Stimulated activated effector memory CD8-positive, alpha-beta T cell treated with anti-CD3 and anti-CD28 coated beads, Interleukin-12 subunit alpha, Interleukin-12 subunit beta, amount 100 ng/mL, for 72 hours (primary cell): ENCODE data around the gene NF2.

Experiments
- ATAC-seq: fragments of 150-1000 bp; cut with Tn5 transposase; 2 replicates; pipeline ENCODE4 v1.10.0; 2021
- DNase-seq, 2 donors: peaks; one replicate each; pipeline ENCODE4 v3.0.0; 2021 to 2022; ENCODE audit warnings: low spot score in 2 of 2
- H3K27ac Mint-ChIP-seq: one replicate; pipeline ENCODE4 v1.8.0; 2022; ENCODE audit warnings: mild to moderate bottlenecking, mixed read lengths
- H3K36me3 Mint-ChIP-seq: one replicate; pipeline ENCODE4 v1.8.0; 2022; ENCODE audit warnings: mild to moderate bottlenecking, mixed read lengths
- H3K4me1 Mint-ChIP-seq: one replicate; pipeline ENCODE4 v1.8.0; 2022; ENCODE audit warnings: mixed read lengths
- H3K4me3 Mint-ChIP-seq: one replicate; pipeline ENCODE4 v1.8.0; 2022; ENCODE audit warnings: mild to moderate bottlenecking, mixed read lengths
- H3K9me3 Mint-ChIP-seq: one replicate; pipeline ENCODE4 v1.8.0; 2022; ENCODE audit warnings: mixed read lengths

The NF2 gene

GRCh38 chr22:29617922-29618629 is 14.6 kb downstream of the NF2 start:
- no peaks in the 10 kb centered on the region for H3K9me3 Mint-ChIP-seq
- H3K27ac Mint-ChIP-seq: peak overlapping the region; percentile 63
- peak overlapping the region; percentile 4 for H3K4me3 Mint-ChIP-seq
- no peaks in the 10 kb centered on the region for H3K36me3 Mint-ChIP-seq
- ATAC-seq: peak; percentile 91
- no peak for DNase-seq
- H3K4me1 Mint-ChIP-seq: peaks cover 48% of the 10 kb centered on the region

GRCh38 chr22:29621761-29622526 is 18.5 kb downstream of the NF2 start:
- DNase-seq (no peak), ATAC-seq (peak; percentile 43)
- Mint-ChIP-seq H3K4me1 (peaks cover 77% of the 10 kb centered on the region), H3K27ac (no peak overlapping the region), H3K36me3 (no peaks in the 10 kb centered on the region), H3K9me3 (no peaks in the 10 kb centered on the region), H3K4me3 (no peak overlapping the region)

- H3K36me3 Mint-ChIP-seq: no peaks in the 10 kb centered on the region
- no peak overlapping the region for H3K4me3 Mint-ChIP-seq
- peak overlapping the region; percentile 30 for H3K27ac Mint-ChIP-seq
- ATAC-seq (no peak), DNase-seq (no peak)
- H3K9me3 Mint-ChIP-seq: no peaks in the 10 kb centered on the region
- peaks cover 68% of the 10 kb centered on the region for H3K4me1 Mint-ChIP-seq
Measured at GRCh38 chr22:29623059-29623458, 19.6 kb downstream of the NF2 start.

- Mint-ChIP-seq H3K27ac (peak overlapping the region; percentile 30), H3K4me3 (no peak overlapping the region), H3K9me3 (no peaks in the 10 kb centered on the region), H3K4me1 (peaks cover 67% of the 10 kb centered on the region), H3K36me3 (no peaks in the 10 kb centered on the region)
- ATAC-seq (peak; percentile 24), DNase-seq (no peak)
Measured at GRCh38 chr22:29623553-29624169, 20.2 kb downstream of the NF2 start.

GRCh38 chr22:29625090-29625825 is 21.8 kb downstream of the NF2 start:
- DNase-seq: no peak
- no peaks in the 10 kb centered on the region for H3K36me3 Mint-ChIP-seq
- peaks cover 55% of the 10 kb centered on the region for H3K4me1 Mint-ChIP-seq
- no peak overlapping the region for H3K4me3 Mint-ChIP-seq
- H3K27ac Mint-ChIP-seq: no peak overlapping the region
- H3K9me3 Mint-ChIP-seq: no peaks in the 10 kb centered on the region
- ATAC-seq: peak; percentile 57

GRCh38 chr22:29626497-29627195 is 23.2 kb downstream of the NF2 start:
- Mint-ChIP-seq H3K36me3 (no peaks in the 10 kb centered on the region), H3K9me3 (no peaks in the 10 kb centered on the region), H3K27ac (no peak overlapping the region), H3K4me1 (peaks cover 46% of the 10 kb centered on the region), H3K4me3 (no peak overlapping the region)
- DNase-seq (no peak), ATAC-seq (no peak)

GRCh38 chr22:29627196-29627535 is 23.7 kb downstream of the NF2 start:
- Mint-ChIP-seq H3K4me3 (no peak overlapping the region), H3K36me3 (peaks cover 3% of the 10 kb centered on the region), H3K27ac (no peak overlapping the region), H3K9me3 (no peaks in the 10 kb centered on the region), H3K4me1 (peaks cover 42% of the 10 kb centered on the region)
- DNase-seq (no peak), ATAC-seq (no peak)

GRCh38 chr22:29628996-29629902 is 25.8 kb downstream of the NF2 start:
- Mint-ChIP-seq H3K4me3 (no peak overlapping the region), H3K36me3 (peaks cover 6% of the 10 kb centered on the region), H3K9me3 (no peaks in the 10 kb centered on the region), H3K4me1 (peaks cover 44% of the 10 kb centered on the region), H3K27ac (no peak overlapping the region)
- no peak for ATAC-seq
- no peak for DNase-seq

- Mint-ChIP-seq H3K4me1 (peaks cover 36% of the 10 kb centered on the region), H3K4me3 (no peak overlapping the region), H3K9me3 (no peaks in the 10 kb centered on the region), H3K27ac (no peak overlapping the region), H3K36me3 (peaks cover 6% of the 10 kb centered on the region)
- ATAC-seq: no peak
- no peak for DNase-seq
Measured at GRCh38 chr22:29629903-29630516, 26.6 kb downstream of the NF2 start.

GRCh38 chr22:29630987-29631386 is 27.6 kb downstream of the NF2 start:
- Mint-ChIP-seq H3K4me3 (no peak overlapping the region), H3K27ac (no peak overlapping the region), H3K9me3 (no peaks in the 10 kb centered on the region), H3K36me3 (peaks cover 6% of the 10 kb centered on the region), H3K4me1 (peaks cover 26% of the 10 kb centered on the region)
- DNase-seq: no peak
- no peak for ATAC-seq

GRCh38 chr22:29631725-29632124 is 28.3 kb downstream of the NF2 start:
- H3K27ac Mint-ChIP-seq: no peak overlapping the region
- peaks cover 6% of the 10 kb centered on the region for H3K36me3 Mint-ChIP-seq

GRCh38 chr22:29632672-29633071 is 29.2 kb downstream of the NF2 start:
- H3K9me3 Mint-ChIP-seq: no peaks in the 10 kb centered on the region
- peaks cover 25% of the 10 kb centered on the region for H3K4me1 Mint-ChIP-seq
- no peak overlapping the region for H3K27ac Mint-ChIP-seq
- DNase-seq (no peak), ATAC-seq (peak; percentile 70)
- no peak overlapping the region for H3K4me3 Mint-ChIP-seq
- H3K36me3 Mint-ChIP-seq: peaks cover 13% of the 10 kb centered on the region

More at GRCh38 chr22:29631725-29632124, 28.3 kb downstream of the NF2 start:
- peaks cover 25% of the 10 kb centered on the region for H3K4me1 Mint-ChIP-seq
- ATAC-seq: no peak
- H3K4me3 Mint-ChIP-seq: no peak overlapping the region
- no peaks in the 10 kb centered on the region for H3K9me3 Mint-ChIP-seq
- DNase-seq: no peak

- Mint-ChIP-seq H3K27ac (no peak overlapping the region), H3K9me3 (no peaks in the 10 kb centered on the region), H3K4me3 (no peak overlapping the region), H3K4me1 (peaks cover 23% of the 10 kb centered on the region), H3K36me3 (peaks cover 24% of the 10 kb centered on the region)
- ATAC-seq: no peak
- DNase-seq: no peak
Measured at GRCh38 chr22:29633514-29634312, 30.3 kb downstream of the NF2 start.
